Right kidney (tissue), 9 donors: Measurements from ENCODE around the gene PHLDA2.

Source experiments
- DNase-seq: peaks from one replicate; pipeline ENCODE4 v3.0.0-alpha.2; 2016
- long read RNA-seq, 8 donors: transcript quantifications; one replicate each; lab custom pipeline, GENCODE V29; 2026

PHLDA2 gene
- long read RNA-seq, donor 1, partial matches to known transcripts, result 0 of 3 reads
- long read RNA-seq, donor 1, other reads (novel, unspliced or antisense), result 0 of 3 reads
- long read RNA-seq, donor 2, partial matches to known transcripts, result 0 of 1 reads
- long read RNA-seq, donor 2, other reads (novel, unspliced or antisense), result 0 of 1 reads
- long read RNA-seq, donor 3, partial matches to known transcripts, result 0 of 2 reads
- long read RNA-seq, donor 3, other reads (novel, unspliced or antisense), result 0 of 2 reads
- long read RNA-seq, donor 4, result 0 reads
- long read RNA-seq, donor 5, partial matches to known transcripts, result 0 of 1 reads
- long read RNA-seq, donor 5, other reads (novel, unspliced or antisense), result 0 of 1 reads
- long read RNA-seq, donor 6, partial matches to known transcripts, result 0 of 2 reads
- long read RNA-seq, donor 6, other reads (novel, unspliced or antisense), result 0 of 2 reads
- long read RNA-seq, donor 7, partial matches to known transcripts, result 0 of 1 reads
- long read RNA-seq, donor 7, other reads (novel, unspliced or antisense), result 0 of 1 reads
- long read RNA-seq, donor 8, partial matches to known transcripts, result 0 of 3 reads
- long read RNA-seq, donor 8, other reads (novel, unspliced or antisense), result 0 of 3 reads

- peak; percentile 72 for DNase-seq
Measured at GRCh38 chr11:2928605-2929530, at the start of gene PHLDA2. TSS of gene PHLDA2 (minus strand) at chr11:2929420. CDS start at chr11:2929364, 56 bp downstream.

GRCh38 chr11:2977113-2977512 lies 47.9 kb upstream of the PHLDA2 start:
- DNase-seq, result no peak

GRCh38 chr11:2976294-2977063 lies 47.3 kb upstream of the PHLDA2 start:
- DNase-seq, result no peak

- DNase-seq, result no peak
Measured at GRCh38 chr11:2975594-2975993, 46.4 kb upstream of the PHLDA2 start.

- DNase-seq, result no peak
Measured at GRCh38 chr11:2974272-2974671, 45.1 kb upstream of the PHLDA2 start.

GRCh38 chr11:2968341-2968900 lies 39.2 kb upstream of the PHLDA2 start:
- no peak for DNase-seq

- DNase-seq, result no peak
Measured at GRCh38 chr11:2964782-2965181, 35.6 kb upstream of the PHLDA2 start.

GRCh38 chr11:2963761-2964160 lies 34.5 kb upstream of the PHLDA2 start:
- no peak for DNase-seq

- DNase-seq, result no peak
Measured at GRCh38 chr11:2963112-2963754, 34.0 kb upstream of the PHLDA2 start.

GRCh38 chr11:2961080-2961479 lies 31.9 kb upstream of the PHLDA2 start:
- no peak for DNase-seq

- no peak for DNase-seq
Measured at GRCh38 chr11:2960139-2960538, 30.9 kb upstream of the PHLDA2 start.

GRCh38 chr11:2958251-2958650 lies 29.0 kb upstream of the PHLDA2 start:
- no peak for DNase-seq

- DNase-seq, result no peak
Measured at GRCh38 chr11:2955906-2956476, 26.8 kb upstream of the PHLDA2 start.

GRCh38 chr11:2954263-2954662 lies 25.0 kb upstream of the PHLDA2 start:
- no peak for DNase-seq

- DNase-seq, result no peak
Measured at GRCh38 chr11:2952290-2952689, 23.1 kb upstream of the PHLDA2 start.

GRCh38 chr11:2951231-2952110 lies 22.3 kb upstream of the PHLDA2 start:
- no peak for DNase-seq

- DNase-seq, result no peak
Measured at GRCh38 chr11:2950825-2951224, 21.6 kb upstream of the PHLDA2 start.

- DNase-seq, result no peak
Measured at GRCh38 chr11:2949920-2950319, 20.7 kb upstream of the PHLDA2 start.

GRCh38 chr11:2947744-2948143 lies 18.5 kb upstream of the PHLDA2 start:
- no peak for DNase-seq
